Osteocyte (in vitro differentiated cells): ENCODE measurements around the gene ST7. TPM values are rescaled to one million over a fixed set of nuclear protein-coding genes. Genes with fewer than 3 reads are reported as not detected.
A peak's percentile ranks its signal among the peaks of the same experiment; 100 is the strongest.

Experiments used
- DNase-seq: peaks from one replicate; pipeline ENCODE4 v3.0.0; 2021; ENCODE audit warnings: mixed read lengths; ENCODE audit not compliant: unreplicated experiment; ENCODE audit errors: extremely low spot score
- H3K27ac Mint-ChIP-seq: one replicate; pipeline ENCODE4 v1.8.0; 2021; ENCODE audit warnings: mild to moderate bottlenecking, mixed read lengths; ENCODE audit not compliant: unreplicated experiment
- H3K27me3 Mint-ChIP-seq: one replicate; pipeline ENCODE4 v1.8.0; 2021; ENCODE audit warnings: mixed read lengths; ENCODE audit not compliant: unreplicated experiment
- H3K36me3 Mint-ChIP-seq: one replicate; pipeline ENCODE4 v1.8.0; 2021; ENCODE audit warnings: mixed read lengths; ENCODE audit not compliant: unreplicated experiment
- H3K4me1 Mint-ChIP-seq: one replicate; pipeline ENCODE4 v1.8.0; 2021; ENCODE audit warnings: mixed read lengths; ENCODE audit not compliant: unreplicated experiment
- H3K4me3 Mint-ChIP-seq: one replicate; pipeline ENCODE4 v1.8.0; 2021; ENCODE audit warnings: mild to moderate bottlenecking, moderate library complexity, mixed read lengths; ENCODE audit not compliant: unreplicated experiment
- H3K9me3 Mint-ChIP-seq: one replicate; pipeline ENCODE4 v1.8.0; 2021; ENCODE audit warnings: mixed read lengths; ENCODE audit not compliant: unreplicated experiment
- CTCF ChIP-seq: fragments of 200-600 bp; sonication (generic); IDR thresholded peaks from 2 replicates; pipeline ENCODE4 v1.5.0; 2021; ENCODE audit warnings: antibody characterized with exemption, mild to moderate bottlenecking, moderate library complexity
- total RNA-seq: library from RNA; stranded (reverse); gene quantifications from 2 replicates; pipeline ENCODE4 v1.2.1, GENCODE V29; 2021

The ST7 gene
- total RNA-seq, 1 donor from 2014 or later = 68.5 TPM

DNA sequence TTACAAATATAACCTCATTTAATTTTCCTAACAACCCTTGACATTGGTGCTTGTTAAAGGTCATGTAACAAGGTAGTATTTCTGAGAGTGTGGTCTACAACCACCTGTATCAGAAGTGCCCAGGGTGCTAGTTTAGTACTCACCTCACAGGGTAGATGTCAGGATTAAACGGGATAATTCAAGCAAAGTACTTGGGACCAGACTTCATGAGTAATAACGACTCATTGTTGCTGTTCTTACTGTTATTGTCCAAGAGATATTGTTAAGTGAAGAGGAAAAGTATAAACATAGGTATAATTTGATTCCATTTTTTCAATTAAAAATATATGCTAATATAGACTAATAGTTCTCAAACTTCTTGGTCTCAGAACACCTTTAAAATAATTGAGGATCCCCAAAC is 190.3 kb downstream of the ST7 start:
- peak overlapping the region; percentile 12 for H3K27ac Mint-ChIP-seq
- no peak for DNase-seq
- no peak for TF ChIP-seq CTCF
- H3K9me3 Mint-ChIP-seq = no peaks in the 10 kb centered on the region
- no peaks in the 10 kb centered on the region for H3K27me3 Mint-ChIP-seq
- peaks cover 48% of the 10 kb centered on the region for H3K36me3 Mint-ChIP-seq
- no peak overlapping the region for H3K4me3 Mint-ChIP-seq
- H3K4me1 Mint-ChIP-seq = peaks cover 14% of the 10 kb centered on the region

GRCh38 chr7:117145333-117145732 is 192.0 kb downstream of the ST7 start:
- peak overlapping the region; percentile 17 for H3K27ac Mint-ChIP-seq
- peaks cover 14% of the 10 kb centered on the region for H3K4me1 Mint-ChIP-seq
- no peak overlapping the region for H3K4me3 Mint-ChIP-seq

GRCh38 chr7:117146059-117146458 is 192.8 kb downstream of the ST7 start:
- no peak for TF ChIP-seq CTCF
- peaks cover 14% of the 10 kb centered on the region for H3K4me1 Mint-ChIP-seq
- no peak for DNase-seq
- peak overlapping the region; percentile 9 for H3K27ac Mint-ChIP-seq
- no peaks in the 10 kb centered on the region for H3K27me3 Mint-ChIP-seq
- H3K9me3 Mint-ChIP-seq = no peaks in the 10 kb centered on the region
- H3K4me3 Mint-ChIP-seq = no peak overlapping the region
- H3K36me3 Mint-ChIP-seq = peaks cover 38% of the 10 kb centered on the region

More at GRCh38 chr7:117145333-117145732, 192.0 kb downstream of the ST7 start:
- Mint-ChIP-seq H3K27me3 (no peaks in the 10 kb centered on the region), H3K9me3 (no peaks in the 10 kb centered on the region), H3K36me3 (peaks cover 39% of the 10 kb centered on the region)
- TF ChIP-seq CTCF = no peak
- no peak for DNase-seq

DNA sequence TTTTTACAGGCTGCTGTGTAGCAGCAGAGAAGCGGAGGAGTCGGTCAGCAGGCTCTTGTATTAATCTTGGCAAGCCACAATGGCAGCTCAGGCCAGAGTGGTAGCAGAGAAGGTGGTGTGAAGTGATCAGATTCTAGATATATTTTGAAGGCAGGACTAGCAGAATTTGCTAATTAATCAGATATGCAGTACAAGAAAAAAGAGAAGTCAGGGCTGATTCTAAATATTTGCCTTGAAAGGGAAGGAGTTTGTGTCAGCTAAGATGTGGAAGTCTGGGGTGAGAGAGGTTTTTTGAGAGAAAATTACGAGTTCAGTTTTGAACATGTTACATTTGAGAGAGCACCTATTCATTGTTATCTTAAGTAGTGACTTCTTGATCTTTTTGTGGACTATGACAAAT is 193.2 kb downstream of the ST7 start:
- TF ChIP-seq CTCF = no peak
- no peaks in the 10 kb centered on the region for H3K9me3 Mint-ChIP-seq
- H3K27me3 Mint-ChIP-seq = no peaks in the 10 kb centered on the region
- peak overlapping the region; percentile 9 for H3K27ac Mint-ChIP-seq
- peaks cover 39% of the 10 kb centered on the region for H3K36me3 Mint-ChIP-seq
- no peak for DNase-seq
- H3K4me3 Mint-ChIP-seq = no peak overlapping the region
- peaks cover 14% of the 10 kb centered on the region for H3K4me1 Mint-ChIP-seq

GRCh38 chr7:117148971-117149370 is 195.7 kb downstream of the ST7 start:
- Mint-ChIP-seq H3K36me3 (peaks cover 29% of the 10 kb centered on the region), H3K4me3 (no peak overlapping the region), H3K9me3 (no peaks in the 10 kb centered on the region), H3K27me3 (no peaks in the 10 kb centered on the region), H3K27ac (no peak overlapping the region), H3K4me1 (peaks cover 10% of the 10 kb centered on the region)
- no peak for TF ChIP-seq CTCF
- DNase-seq = no peak
